NOMO-1 (cell line): ENCODE data around the gene NCKAP5L.
"Not testable (repeated sequence)": the region's sequence is repeated elsewhere in the genome, so short reads cannot be mapped to it uniquely, and the experiment has no call there.

Experiments used
- DNase-seq, 2 experiments: peaks; one replicate each; lab custom pipeline; 2025; ENCODE audit not compliant: unreplicated experiment in 2 of 2; lab: John Stamatoyannopoulos, UW

The NCKAP5L gene

GRCh38 chr12:49784756-49785409 lies 43.3 kb downstream of the NCKAP5L start:
- DNase-seq: no peak

- peak in 1 of 2 experiments; percentile 39 for DNase-seq
These were observed 44.1 kb downstream of the NCKAP5L start for GRCh38 chr12:49783917-49784676.

GRCh38 chr12:49780914-49781313 lies 47.3 kb downstream of the NCKAP5L start:
- not testable (repeated sequence) for DNase-seq

- DNase-seq: no peak
These were observed 48.6 kb downstream of the NCKAP5L start for GRCh38 chr12:49779581-49779980.

GRCh38 chr12:49777800-49778748 lies 50.1 kb downstream of the NCKAP5L start:
- peak in 1 of 2 experiments; percentile 14 for DNase-seq

GRCh38 chr12:49777341-49777740 lies 50.9 kb downstream of the NCKAP5L start:
- DNase-seq: no peak

- peak; percentile 72 to 84 for DNase-seq
These were observed 51.4 kb downstream of the NCKAP5L start for GRCh38 chr12:49776858-49777257.

GRCh38 chr12:49776413-49776812 lies 51.8 kb downstream of the NCKAP5L start:
- DNase-seq: peak; percentile 78 to 85

- not testable (repeated sequence) for DNase-seq
These were observed 55.1 kb downstream of the NCKAP5L start for GRCh38 chr12:49773102-49773501.

- DNase-seq: no peak
These were observed 60.9 kb downstream of the NCKAP5L start for GRCh38 chr12:49767333-49767732.

GRCh38 chr12:49766115-49766455 lies 62.1 kb downstream of the NCKAP5L start:
- no peak for DNase-seq

- no peak for DNase-seq
These were observed 64.1 kb downstream of the NCKAP5L start for GRCh38 chr12:49764126-49764525.

- DNase-seq: no peak
These were observed 65.1 kb downstream of the NCKAP5L start for GRCh38 chr12:49763006-49763591.

GRCh38 chr12:49762468-49762847 lies 65.8 kb downstream of the NCKAP5L start:
- DNase-seq: no peak

- no peak for DNase-seq
These were observed 66.3 kb downstream of the NCKAP5L start for GRCh38 chr12:49761677-49762467.

- no peak for DNase-seq
These were observed 77.2 kb downstream of the NCKAP5L start for GRCh38 chr12:49750996-49751393.

- DNase-seq: peak; percentile 78 to 81
These were observed 77.9 kb downstream of the NCKAP5L start for GRCh38 chr12:49750027-49750995.

GRCh38 chr12:49748800-49749199 lies 79.4 kb downstream of the NCKAP5L start:
- DNase-seq: no peak

- no peak for DNase-seq
These were observed 79.9 kb downstream of the NCKAP5L start for GRCh38 chr12:49748306-49748705.
